NCI-H1105 treated with DMSO at 0.1 percent for 48 hours (cell line): ENCODE data around the gene PSAPL1.

Source experiments
- DNase-seq: peaks from one replicate; lab custom pipeline; 2025; lab: John Stamatoyannopoulos, UW

Gene PSAPL1

DNA sequence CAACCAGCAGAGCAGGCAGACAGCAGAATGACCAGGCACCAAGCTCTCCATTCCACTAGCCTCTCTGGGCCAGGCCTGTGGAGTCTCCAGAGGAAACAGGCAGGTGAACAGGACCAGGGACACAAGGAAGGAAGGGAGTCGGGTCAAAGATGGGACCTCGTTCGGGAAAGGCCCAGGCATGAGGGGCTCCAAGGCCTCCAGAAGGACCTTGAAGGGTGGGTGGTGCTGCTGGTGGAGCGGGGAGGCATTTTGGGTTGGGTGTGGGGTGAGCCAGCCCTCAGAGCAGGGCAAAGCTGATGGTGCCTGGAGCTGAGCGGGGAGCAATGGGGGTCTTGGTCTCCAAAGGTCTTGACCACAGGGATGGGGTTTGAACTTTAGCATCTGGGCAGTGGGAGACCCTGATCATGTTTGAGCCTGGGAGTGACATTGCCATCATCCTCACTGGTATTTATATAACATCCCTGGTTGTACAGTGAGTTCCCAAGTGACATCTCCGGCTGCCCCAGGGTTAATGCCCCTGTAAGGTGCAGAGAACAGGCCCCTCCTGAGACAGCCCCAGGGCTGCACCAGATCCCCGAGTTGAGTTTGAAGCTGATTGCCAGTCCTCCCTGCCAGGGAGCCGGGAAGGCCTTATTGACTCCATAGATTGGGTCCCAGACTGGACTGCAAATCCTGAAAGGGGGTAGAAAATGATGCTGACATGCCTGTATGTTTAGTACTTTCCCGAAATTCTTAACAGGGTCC lies 52.7 kb downstream of the PSAPL1 start:
- DNase-seq: no peak

DNA sequence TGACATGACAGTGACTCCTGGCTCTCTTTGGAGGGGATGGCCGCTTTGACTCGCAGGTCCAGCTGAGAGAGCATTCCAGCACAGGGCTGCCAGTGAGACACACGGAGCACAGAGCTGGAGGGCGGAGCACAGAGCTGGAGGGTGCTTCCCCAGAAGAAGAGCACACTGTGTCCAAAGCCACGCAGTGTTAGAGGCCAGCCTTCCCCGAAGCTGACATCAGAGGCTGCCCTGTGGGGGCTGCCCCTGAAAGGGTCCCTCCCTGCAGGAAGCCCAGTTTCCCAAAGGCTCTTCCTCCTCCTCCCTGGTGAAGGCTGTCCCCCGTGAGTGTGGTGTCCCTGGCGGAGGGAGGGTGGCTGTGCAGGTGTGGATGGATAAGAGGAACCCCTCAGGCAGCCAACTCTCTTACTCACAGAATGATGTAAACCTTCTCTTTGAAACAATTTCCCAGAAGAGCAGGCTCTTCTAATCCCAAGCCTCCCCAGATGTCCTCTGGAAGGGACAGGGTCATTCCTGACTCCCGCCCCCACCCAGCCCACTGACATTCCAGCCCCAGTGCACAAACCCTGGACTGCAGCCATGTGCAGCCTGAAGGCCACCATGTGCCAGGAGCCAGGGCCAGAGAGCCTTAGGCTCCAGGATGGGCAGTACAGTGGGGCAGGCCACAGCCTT lies 53.4 kb downstream of the PSAPL1 start:
- no peak for DNase-seq
